Dedifferentiated amniotic fluid mesenchymal stem cell (primary cell): Measurements from ENCODE around the gene RRAGD.

Experiments used
- DNase-seq: peaks from one replicate; pipeline ENCODE4 v3.0.0-alpha.2; 2016; ENCODE audit errors: extremely low spot score

RRAGD gene

DNA sequence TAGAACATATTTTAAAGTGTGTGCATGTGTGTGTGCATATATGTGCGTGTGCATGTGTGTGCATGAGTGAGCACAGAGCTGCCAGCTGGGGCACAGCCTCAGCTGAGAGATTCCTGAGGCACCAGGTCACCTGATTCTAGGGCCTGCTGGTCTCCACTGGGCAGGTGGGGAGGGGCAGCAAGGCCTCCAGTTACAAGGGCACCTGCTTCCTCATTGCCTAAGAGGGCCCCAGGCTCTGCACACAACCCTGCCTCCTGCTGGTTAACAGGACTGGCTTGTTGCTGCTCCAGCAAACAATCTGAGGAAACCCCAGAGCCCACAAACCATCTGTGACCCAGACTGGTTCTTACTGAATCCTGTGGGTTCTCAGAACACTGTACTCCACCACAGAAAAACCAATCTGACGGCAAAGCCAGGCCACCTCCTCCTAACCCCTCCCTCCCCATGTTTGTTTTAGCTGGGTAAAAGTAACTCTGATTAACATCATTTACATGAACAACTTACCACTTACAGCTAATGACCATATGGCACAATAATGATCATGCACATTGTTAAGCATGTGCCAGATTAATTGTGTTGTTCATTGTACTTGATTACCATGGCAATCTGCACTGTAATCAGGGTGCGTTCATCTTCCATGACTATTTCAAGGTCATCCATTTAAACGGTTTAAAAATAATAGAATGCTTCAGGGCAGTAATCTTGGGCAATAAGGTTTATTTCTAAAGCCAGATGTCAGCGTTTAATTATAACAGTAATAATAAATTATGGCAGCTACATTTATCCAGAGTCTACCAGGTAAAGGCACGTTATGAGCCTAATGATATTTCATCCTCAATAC is 36.4 kb downstream of the RRAGD start:
- DNase-seq, result no peak

GRCh38 chr6:89372506-89372901 is 39.6 kb downstream of the RRAGD start:
- DNase-seq, result no peak

- DNase-seq, result peak; percentile 21
Measured at GRCh38 chr6:89371849-89372505, 40.1 kb downstream of the RRAGD start.

GRCh38 chr6:89368999-89369398 is 43.1 kb downstream of the RRAGD start:
- DNase-seq, result peak; percentile 41

DNA sequence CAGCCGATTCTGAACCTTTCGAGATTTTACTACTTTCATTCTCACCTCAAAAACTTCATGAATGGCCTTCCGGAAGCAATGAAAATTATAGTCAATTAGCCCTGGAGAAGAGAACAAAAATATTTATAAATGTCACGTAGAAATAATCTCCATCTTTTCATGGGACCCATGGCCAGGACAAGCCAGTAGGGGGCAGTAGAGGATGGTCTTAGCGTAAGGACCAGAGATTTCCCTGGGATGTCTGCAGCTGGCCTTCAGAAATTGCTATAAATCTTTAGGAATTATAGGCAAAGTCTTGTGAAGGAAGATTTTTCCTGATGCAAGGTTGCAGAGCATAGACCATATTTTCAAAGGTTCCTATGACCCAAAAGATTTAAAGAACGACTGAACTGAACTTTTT is 44.0 kb downstream of the RRAGD start:
- peak; percentile 78 for DNase-seq

GRCh38 chr6:89364586-89364985 is 47.5 kb downstream of the RRAGD start:
- DNase-seq, result no peak

GRCh38 chr6:89361171-89361570 is 50.9 kb downstream of the RRAGD start:
- no peak for DNase-seq

- peak; percentile 40 for DNase-seq
Measured at GRCh38 chr6:89360415-89360999, 51.6 kb downstream of the RRAGD start.

GRCh38 chr6:89359561-89359960 is 52.5 kb downstream of the RRAGD start:
- no peak for DNase-seq

- no peak for DNase-seq
Measured at GRCh38 chr6:89357390-89357789, 54.7 kb downstream of the RRAGD start.

GRCh38 chr6:89356642-89357170 is 55.4 kb downstream of the RRAGD start:
- DNase-seq, result no peak

GRCh38 chr6:89355511-89356194 is 56.4 kb downstream of the RRAGD start:
- DNase-seq, result no peak

DNA sequence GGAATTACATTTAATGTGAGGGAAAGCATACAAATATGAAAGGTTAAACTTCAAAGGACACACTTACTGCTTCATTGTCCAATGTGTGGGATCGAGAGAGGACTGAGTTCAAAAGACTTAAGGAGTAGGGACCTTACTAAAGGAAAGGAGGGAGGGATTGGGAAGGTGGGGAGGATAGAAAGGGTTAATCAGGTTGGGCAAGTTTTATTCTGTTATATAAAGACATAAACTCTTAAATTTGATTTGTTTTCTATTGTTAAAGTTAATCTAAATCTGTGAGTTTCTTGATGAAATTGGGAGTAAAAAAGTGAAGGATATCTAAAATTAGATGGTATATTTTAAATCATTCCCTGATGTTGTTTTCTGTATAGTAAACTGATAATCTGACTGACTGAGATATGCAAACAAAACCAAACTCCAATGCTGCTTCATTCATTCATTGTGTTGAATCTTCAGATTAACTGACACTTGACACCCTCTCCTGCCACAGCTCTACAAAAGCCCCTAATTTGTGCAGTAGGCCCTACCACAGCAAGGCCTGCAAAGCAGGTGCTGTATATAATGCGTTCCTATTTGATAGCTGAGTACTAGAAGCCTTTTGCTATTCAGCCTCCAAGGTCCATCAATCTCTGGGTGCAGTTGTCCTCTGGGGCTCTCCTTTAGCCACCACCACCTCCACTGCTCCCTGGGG is 58.2 kb downstream of the RRAGD start:
- DNase-seq, result no peak

DNA sequence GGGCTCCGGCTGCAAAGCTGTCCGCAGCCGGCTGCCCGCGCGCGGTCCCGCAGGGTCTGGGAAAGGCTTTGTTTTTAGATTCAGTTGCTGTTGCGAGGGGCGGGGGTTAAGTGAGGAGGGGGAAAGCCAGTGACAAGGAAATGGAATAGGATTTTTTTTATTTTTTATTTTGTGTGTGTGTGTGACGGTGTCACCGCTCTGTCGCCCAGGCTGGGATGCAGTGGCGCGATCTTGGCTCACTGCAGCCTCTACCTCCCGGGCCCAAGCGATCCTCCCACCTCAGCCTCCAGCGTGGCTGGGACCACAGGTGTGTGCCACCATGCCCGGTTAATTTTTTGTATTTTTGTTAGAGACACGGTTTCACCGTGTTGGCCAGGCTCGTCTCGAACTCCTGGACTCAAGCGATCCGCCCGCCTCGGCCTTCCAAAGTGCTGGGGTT is 58.9 kb downstream of the RRAGD start:
- DNase-seq, result no peak

- DNase-seq, result peak; percentile 84
Measured at GRCh38 chr6:89352278-89353117, 59.6 kb downstream of the RRAGD start, which contains the start of gene UBE2J1. UBE2J1 (minus strand) TSS chr6:89352722; CDS start chr6:89352569, 153 bp downstream.

DNA sequence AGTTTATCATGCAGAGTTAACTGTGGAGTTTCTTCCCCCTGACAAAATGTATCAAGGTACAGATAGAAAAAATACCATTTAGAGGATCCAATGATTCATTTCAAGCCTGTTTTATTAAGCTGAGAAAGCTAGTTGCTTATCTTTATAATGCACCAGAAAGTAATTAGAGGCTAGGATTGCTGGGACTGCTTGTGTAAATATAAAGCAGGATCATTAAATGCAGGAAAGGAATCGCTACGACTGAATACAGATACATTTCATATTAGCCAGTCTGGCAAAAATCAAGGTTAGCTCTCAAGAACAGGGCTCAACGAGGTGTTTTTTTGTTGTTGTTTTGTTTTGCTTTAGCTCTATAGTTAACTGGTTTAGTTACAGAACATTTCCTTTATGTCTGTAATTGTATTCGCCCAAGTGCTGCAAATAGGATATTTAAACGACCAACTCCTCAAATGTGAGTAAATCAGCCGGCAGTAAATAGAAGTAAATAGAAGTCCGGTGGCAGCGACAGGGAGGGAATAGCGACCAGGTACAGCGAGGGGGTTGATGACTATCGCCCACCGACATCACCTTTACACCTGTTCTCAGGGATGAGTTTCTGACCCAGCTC is 60.3 kb downstream of the RRAGD start:
- no peak for DNase-seq

DNA sequence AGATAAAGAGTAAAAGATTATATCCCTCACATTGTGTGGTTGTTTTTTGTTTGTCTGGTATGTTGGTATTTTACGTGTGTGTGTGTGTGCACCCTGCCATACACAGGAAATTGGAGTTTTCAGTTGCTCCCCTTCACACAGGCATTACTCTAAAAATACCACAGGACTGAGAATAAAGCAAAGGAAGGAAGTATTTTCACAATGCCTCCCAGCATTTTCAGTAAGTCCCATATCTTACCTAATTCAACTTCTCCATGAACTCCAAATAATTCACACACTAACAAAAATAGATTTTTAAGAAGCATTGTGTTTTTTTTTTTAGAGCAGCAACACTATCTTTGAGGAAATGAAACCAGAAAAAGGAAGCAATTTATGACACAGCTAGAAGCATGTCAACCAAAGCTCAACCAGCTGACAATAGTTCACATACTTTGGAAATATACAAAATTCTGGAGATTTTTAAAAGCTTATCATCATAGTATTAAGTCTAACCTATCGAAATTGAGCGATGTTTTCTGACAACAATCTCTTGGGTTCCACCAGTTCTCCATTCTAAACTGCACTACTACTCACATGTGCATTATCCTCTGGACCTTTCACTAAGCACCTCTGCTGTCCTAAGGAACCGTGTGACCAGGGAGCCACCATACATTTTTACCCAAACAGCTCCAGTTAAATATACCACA is 61.6 kb downstream of the RRAGD start:
- DNase-seq, result no peak

DNA sequence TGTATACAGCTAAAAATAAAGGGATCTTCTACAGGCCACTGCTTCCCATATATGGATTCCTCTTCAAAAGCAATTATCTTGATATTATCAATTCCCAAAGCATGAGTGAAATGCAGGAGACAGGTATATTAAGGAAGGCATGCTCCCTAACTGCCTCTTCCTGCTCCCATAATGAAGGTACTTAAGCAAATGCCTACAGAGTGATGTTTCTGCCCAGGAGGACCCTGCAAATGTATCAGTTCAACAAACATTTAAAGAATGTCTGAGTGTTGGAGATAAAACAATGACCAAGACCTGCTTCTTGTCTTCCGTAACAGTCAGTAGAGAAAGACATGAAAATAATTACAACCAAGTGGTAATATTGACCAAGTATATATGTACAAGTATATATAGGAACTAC is 63.7 kb downstream of the RRAGD start:
- no peak for DNase-seq

DNA sequence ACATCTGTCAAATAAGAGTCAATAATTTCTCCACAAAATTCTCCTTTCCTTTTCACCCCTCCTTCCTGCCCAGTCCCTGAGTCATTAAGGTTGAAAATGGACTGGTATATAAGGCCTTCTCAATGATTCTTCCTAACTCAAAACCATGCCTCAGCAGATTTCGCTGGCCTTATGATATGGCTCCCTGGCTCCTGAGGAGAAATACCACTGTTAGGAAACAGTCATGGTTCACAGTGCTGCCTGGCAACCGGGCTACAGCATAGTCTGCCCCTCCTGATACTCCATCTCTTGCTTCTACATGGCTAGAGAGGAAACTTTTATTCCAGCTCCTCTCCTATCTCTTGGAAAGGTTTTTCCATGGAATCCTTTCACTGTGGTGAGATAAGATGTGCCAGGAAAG is 64.2 kb downstream of the RRAGD start:
- DNase-seq, result no peak
